ENCODE measurements around the gene MAP3K13.
"Not testable (repeated sequence)": the region's sequence is repeated elsewhere in the genome, so short reads cannot be mapped to it uniquely, and the experiment has no call there.

MAP3K13 gene

GRCh38 chr3:185400866-185401265 lies 37.9 kb downstream of the MAP3K13 start:
- no peak for DNase-seq

GRCh38 chr3:185401319-185401955 lies 38.5 kb downstream of the MAP3K13 start:
- DNase-seq: no peak

GRCh38 chr3:185402561-185402960 lies 39.6 kb downstream of the MAP3K13 start:
- DNase-seq: no peak

GRCh38 chr3:185403002-185403401 lies 40.1 kb downstream of the MAP3K13 start:
- no peak for DNase-seq

GRCh38 chr3:185405243-185405642 lies 42.3 kb downstream of the MAP3K13 start:
- no peak for DNase-seq

GRCh38 chr3:185405664-185406063 lies 42.7 kb downstream of the MAP3K13 start:
- no peak for DNase-seq

DNA sequence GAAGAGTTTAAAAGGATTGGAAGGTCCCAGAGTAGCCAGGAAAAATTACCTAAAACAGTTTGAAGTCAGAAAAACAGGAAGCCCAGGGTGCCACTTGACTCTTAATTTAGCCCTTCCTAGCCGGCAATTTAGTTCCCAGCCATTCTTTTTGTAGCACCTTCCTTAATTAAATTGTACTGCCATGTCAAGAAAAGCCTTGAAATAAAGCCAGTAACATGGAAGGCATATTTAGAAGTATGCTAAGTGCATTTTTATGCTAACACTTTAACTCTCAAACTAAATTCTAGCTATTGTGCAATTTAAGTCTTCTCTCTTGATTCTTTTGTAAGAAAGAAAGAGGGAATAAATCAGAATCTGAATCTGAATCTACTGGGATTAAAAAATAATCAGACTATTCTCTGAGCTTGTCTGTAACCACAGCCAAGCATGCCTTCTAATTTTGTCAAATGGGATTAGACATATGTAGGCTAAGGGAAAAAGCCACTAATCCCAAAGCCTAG lies 43.2 kb downstream of the MAP3K13 start:
- DNase-seq: no peak

DNA sequence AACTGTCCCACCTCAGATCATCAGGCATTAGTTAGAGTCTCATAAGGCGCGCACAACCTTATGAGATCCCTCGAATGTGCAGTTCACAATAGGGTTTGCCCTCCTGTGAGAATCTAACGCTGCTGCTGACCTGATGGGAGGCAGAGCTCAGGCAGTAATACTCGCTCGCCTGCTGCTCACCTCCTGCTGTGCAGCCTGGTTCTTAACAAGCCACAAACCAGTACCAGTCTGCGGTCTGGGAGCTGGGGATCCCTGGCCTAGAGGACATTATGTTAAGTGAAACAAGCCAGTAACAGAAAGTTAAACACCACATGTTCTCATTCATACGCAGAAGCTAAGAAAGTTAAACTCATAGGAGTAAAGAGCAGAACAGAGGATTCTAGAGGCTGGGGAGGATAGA lies 47.0 kb downstream of the MAP3K13 start:
- DNase-seq: no peak

DNA sequence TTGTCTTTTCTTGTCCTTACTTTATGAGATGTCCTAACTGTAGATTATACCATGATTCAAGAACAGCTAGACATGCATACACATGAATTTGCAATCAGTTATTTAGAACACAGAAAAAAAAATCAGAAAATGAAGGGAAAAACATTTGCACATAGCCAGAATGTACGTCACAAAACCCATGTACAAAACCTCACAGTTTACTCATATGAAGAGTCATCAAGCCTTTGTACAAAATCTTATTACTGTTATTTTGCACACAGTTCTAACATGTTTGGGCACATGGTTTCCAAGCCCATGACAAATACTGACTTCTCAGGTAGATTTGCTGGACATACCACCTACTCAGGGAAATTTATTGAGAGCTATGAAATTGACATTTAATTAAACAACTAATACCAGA lies 48.2 kb downstream of the MAP3K13 start:
- no peak for DNase-seq

- no peak for DNase-seq
Measured at GRCh38 chr3:185416513-185416912, 53.6 kb downstream of the MAP3K13 start.

DNA sequence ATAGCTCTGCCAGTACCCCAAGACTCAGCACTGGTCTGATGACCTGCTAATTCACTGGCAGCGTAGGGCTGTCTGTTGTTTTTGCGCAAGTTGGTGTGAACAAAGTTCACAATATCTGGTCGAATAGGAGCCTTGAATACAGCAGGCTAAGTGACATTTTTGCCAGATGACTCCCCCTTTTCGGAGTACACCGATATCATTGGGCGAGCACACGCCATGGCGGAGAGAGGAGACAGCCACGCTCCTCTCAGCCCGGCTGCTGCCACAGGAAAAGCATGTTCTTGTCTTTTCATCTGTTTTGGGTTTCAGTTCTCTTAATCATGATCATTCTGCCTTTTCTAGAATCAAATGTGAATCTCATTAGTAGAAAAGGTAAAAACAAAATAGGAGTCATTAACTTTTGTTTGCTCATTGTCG lies 55.6 kb downstream of the MAP3K13 start:
- DNase-seq: not testable (repeated sequence)

DNA sequence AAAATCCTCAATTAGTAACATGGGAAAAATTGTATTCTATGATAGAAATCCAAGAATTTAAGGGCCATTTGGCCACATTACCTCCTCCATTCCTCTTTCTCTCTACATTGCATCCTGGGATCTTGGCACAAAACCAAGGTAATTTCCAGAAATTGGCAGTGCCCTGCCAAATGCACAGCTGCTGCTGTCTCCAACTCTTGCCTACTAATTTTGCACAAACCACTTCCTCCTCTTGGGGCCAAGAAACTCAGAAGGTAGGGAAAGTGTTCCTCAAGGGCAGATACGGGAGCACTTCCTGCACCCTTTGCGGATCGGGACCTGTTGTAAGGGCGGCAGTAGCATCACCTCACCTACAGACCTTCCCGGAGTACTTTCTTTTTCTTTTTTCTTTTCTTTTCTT lies 57.8 kb downstream of the MAP3K13 start:
- DNase-seq: no peak

- no peak for DNase-seq
Measured at GRCh38 chr3:185421577-185422232, 58.8 kb downstream of the MAP3K13 start.

DNA sequence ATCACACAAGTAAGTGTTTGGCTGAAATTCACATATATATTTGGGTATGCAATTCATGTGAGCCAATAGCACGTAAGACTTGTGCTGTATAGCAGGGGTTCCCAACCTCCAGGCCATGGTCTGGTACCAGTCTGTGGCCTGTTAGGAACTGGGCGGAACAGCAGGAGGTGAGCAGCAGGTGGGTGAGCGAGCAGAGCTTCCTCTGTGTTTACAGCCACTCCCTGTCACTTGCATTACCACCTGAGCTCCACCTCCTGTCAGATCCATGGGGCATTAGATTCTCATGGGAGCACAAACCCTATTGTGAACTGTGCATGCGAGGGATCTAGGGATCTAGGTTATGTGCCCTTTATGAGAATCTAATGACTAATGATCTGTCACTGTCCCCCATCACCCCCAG lies 59.7 kb downstream of the MAP3K13 start:
- DNase-seq: no peak

- DNase-seq: no peak
Measured at GRCh38 chr3:185423178-185423577, 60.2 kb downstream of the MAP3K13 start.

DNA sequence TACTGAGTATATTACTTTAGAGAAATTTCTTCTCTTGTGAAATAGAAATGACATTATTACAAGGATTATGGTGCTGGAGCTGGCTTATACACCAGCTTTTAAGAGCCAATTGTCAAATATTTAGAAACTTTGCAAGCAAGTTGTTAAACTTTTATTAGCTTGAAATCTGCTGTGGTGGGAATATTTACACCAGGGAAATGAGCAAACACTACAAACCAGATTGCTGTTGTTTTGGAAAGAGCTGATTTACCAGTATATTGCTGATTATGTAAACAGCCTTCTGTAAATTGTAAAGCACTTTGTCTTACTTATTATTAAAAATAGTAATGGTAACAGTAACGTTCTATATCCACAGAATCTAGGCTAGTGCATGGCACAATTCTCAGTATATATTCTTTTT lies 61.5 kb downstream of the MAP3K13 start:
- DNase-seq: no peak

DNA sequence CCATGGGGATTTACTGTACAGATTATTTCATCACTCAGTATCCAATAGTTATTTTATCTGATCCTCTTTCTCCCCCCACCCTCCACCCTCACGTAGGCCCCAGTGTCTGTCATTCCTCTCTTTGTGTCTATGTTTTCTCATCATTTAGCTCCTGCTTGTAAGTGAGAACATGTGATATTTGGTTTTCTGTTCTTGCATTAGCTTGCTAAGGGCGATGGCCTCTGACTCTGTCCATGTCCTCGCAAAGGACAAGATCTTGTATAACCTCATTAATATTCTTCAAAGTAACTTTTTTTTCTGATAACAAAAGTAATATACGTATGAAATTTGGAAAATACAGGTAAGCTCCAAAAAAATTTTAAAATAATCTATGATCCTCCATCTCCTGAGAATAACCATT lies 67.4 kb downstream of the MAP3K13 start:
- no peak for DNase-seq

GRCh38 chr3:185439745-185440466 lies 77.0 kb downstream of the MAP3K13 start:
- no peak for DNase-seq

DNA sequence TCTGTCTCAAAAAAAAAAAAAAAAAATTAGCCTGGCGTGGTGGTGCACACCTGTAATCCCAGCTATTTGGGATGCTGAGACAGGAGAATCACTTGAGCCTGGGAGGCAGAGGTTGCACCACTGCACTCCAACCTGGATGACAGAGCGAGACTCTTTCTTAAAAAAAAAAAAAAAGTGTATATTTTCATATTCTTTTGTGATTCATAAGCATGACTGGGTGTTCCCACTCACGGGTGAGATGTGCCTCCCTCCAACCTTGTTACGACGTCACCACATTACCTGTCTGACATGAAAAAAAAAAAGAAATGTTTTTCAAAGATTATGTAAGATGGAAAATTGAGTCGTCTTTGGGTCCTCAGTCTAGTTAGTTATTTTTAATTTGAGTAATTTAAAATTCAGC lies 79.1 kb downstream of the MAP3K13 start:
- no peak for DNase-seq

DNA sequence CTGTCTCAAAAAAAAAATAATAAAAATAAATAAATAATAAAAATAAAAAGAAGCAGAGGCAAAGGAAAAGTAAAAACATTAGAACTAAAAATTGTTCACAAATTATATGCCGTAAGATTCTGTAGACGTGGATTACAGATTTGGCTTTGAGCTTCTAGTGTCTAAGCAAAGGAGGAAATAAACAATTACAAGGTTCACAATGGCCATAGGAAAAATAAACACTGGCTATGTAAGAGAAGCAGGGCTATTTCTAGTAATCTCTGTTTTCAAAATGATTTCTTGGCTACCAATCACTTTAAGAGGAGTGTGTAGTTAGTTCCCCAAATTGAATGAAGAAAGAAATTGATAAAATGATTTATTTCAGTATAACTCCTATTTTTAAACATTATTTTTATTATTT lies 81.4 kb downstream of the MAP3K13 start:
- DNase-seq: no peak

DNA sequence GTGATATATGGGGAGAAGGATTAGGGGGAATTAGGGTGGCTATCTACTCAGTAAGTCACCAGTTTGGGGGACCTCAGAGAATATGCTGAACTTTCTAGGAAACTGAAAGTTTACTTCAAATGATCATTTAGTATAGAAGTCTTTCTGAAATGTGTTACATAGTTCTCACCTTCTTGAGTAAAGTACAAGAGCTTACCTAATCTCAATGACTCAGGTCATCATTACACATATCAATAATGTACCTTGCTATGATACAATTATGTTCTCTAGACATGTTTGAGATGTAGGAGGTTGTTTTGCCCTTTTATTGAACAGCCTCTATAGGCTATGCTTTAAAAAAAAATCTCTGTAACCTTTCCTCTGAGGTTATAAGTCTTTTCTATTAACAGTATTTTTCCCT lies 85.2 kb downstream of the MAP3K13 start:
- no peak for DNase-seq

DNA sequence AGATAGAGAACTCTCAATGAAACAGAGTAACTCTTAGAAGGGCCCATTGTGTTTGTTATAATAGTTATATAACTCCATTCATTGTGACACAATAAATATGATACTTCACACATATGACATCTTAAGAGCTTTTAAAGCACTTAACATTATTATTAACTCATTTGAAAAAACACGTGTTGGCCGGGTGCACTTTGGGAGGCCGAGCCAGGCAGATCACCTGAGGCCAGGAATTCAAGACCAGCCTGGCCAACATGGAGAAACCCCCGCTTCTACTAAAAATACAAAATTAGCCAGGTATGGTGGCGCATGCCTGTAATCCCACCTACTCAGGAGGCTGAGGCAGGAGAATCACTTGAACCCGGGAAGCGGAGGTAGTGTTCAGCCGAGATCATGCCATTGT lies 88.5 kb downstream of the MAP3K13 start:
- not testable (repeated sequence) for DNase-seq

DNA sequence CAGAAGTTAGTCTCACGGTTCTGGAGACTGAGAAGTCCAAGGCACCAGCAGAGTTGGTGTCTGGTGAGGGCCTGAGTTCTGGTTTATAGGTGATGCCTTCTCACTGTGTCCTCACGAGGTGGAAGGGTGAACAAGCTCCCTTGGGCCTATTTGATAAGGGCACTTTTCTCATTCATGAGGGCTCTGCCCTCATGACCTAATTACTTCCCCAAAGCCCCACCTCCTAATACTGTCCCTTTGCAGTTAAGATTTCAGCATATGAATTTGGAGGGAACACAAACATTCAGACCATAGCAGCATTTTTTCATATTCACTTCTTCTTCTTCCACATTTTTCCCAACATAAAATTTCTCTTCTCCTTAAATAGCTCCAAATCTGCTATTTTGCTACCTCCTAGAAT lies 94.4 kb downstream of the MAP3K13 start:
- no peak for DNase-seq

GRCh38 chr3:185460309-185460708 lies 97.4 kb downstream of the MAP3K13 start:
- no peak for DNase-seq

All from activated CD4-positive, alpha-beta T cell treated with anti-CD3 and anti-CD28 coated beads for 1 hour (primary cell).